Activated T-cell treated with anti-CD3 and anti-CD28 coated beads, Interleukin-2, amount 50 U/mL, for 24 hours (primary cell): ENCODE measurements around the gene NECTIN1.

Experiments used
- DNase-seq: peaks from one replicate; pipeline ENCODE4 v3.0.0-alpha.2; 2020
- H3K27ac Mint-ChIP-seq: 2 replicates; pipeline ENCODE4 v1.8.0; 2020; ENCODE audit warnings: mild to moderate bottlenecking, mixed read lengths
- H3K27me3 Mint-ChIP-seq: 2 replicates; pipeline ENCODE4 v1.8.0; 2020; ENCODE audit warnings: mixed read lengths
- H3K36me3 Mint-ChIP-seq: 2 replicates; pipeline ENCODE4 v1.8.0; 2020; ENCODE audit warnings: low read depth, mixed read lengths
- H3K4me1 Mint-ChIP-seq: 2 replicates; pipeline ENCODE4 v1.8.0; 2020; ENCODE audit warnings: low read depth, mixed read lengths
- H3K4me3 Mint-ChIP-seq: 2 replicates; pipeline ENCODE4 v1.8.0; 2020; ENCODE audit warnings: mild to moderate bottlenecking, moderate library complexity, mixed read lengths
- H3K9me3 Mint-ChIP-seq: 2 replicates; pipeline ENCODE4 v1.8.0; 2020; ENCODE audit warnings: mixed read lengths

The NECTIN1 gene

DNA sequence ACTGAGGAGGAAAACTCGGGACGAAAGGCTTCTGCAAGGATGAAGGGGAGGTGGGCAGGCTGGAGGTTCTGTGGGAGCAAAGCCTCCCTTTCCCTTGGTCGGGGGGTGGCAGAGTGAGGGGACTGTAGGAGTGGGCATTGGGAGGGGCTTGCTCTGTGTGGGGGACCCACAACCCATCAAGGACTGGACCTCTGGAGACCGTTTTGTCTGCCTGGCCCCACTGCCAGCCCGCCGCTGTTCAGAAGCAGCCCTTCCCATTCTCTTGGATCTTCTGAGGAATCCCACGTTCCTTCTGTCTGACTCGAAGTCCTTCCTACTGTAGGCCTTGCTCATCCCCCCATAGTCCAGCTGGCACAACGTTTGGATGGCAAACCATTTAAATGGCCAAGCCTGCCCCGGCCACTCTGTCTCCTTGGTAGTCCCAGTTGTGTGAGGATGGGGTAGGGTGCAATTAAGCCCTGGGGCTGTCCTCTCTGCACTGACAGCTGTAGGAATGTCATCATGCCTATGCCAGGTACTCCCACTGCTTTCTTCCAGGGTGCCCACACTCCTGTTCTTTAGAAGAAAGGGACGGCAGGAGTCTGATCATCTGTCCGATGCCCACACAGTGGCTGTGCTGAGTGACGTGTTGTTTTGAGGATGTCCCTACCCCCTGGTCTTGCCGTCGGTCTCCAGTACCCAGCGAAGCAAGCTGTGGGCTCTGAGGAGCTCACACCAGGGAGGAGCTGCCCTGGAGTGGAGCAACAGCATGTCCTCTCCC is 17.0 kb upstream of the NECTIN1 start:
- Mint-ChIP-seq H3K27ac (no peak overlapping the region), H3K36me3 (no peaks in the 10 kb centered on the region), H3K27me3 (peaks cover 69% of the 10 kb centered on the region), H3K4me1 (peaks cover 8% of the 10 kb centered on the region), H3K9me3 (no peaks in the 10 kb centered on the region), H3K4me3 (no peak overlapping the region)
- no peak for DNase-seq

DNA sequence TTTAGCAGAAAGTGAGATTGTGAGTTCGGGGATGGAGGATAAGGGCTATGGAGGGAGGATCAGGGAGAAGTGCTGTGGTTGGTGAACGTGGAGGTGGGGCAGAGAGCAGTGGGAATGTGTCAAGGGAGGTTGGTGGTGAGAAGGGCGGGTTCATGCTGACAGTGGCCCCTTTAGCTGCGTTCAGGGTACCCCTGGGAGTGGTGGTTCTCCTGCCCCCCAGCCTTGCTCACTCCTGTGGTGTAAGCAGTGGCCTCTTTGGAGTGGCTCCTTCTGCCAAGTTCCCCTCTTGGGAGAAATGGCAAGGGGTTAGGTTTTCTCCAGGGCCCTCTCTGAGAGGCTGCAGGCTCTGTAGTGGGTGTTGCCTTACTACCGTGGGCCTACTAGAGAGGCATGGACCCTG is 16.1 kb upstream of the NECTIN1 start:
- Mint-ChIP-seq H3K4me3 (no peak overlapping the region), H3K27ac (no peak overlapping the region), H3K36me3 (no peaks in the 10 kb centered on the region), H3K9me3 (no peaks in the 10 kb centered on the region), H3K4me1 (peaks cover 8% of the 10 kb centered on the region), H3K27me3 (peaks cover 71% of the 10 kb centered on the region)
- DNase-seq, result no peak

DNA sequence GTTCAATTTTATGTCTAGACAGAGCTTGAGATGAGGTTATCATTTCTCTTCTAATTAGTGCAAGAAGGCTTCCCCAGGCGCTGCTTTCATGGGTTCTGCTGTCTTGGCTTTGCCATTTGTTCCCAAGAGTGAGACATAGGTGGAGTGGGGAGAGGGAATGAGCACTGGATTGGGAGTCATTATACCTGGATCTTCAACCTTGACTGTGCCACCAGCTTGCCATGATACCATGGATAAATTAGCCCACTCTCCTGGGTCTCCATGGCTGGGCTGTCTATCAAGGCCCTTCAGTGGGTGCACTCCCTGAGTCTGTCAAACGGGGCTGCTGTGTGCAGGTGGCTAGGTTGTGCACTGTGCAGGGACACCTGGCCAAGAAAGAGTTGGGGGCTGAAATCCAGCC is 15.6 kb upstream of the NECTIN1 start:
- no peak for DNase-seq
- peaks cover 8% of the 10 kb centered on the region for H3K4me1 Mint-ChIP-seq
- no peaks in the 10 kb centered on the region for H3K9me3 Mint-ChIP-seq
- H3K27me3 Mint-ChIP-seq, result peaks cover 66% of the 10 kb centered on the region
- no peak overlapping the region for H3K27ac Mint-ChIP-seq
- H3K36me3 Mint-ChIP-seq, result no peaks in the 10 kb centered on the region
- no peak overlapping the region for H3K4me3 Mint-ChIP-seq

DNA sequence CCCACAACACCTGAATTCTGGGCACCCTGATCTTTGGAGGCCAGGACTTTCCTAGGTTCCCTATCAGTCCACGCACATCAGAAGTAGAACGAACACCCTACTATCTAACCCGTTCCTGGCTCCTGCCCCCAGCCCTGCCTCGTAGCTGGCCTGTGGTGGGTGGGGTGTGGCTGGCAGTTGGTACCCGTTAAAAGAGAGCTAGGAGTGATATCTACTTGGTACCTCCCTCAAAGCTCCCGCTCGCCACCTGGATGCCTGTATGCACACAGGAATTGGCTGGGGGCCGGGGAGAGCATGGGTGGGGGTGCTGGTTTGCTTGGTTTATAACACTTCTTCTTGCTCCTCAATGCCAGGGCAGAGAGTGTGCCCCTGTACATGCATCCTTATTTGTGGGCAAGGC is 14.0 kb upstream of the NECTIN1 start:
- H3K27me3 Mint-ChIP-seq, result peaks cover 61% of the 10 kb centered on the region
- no peak for DNase-seq
- no peaks in the 10 kb centered on the region for H3K36me3 Mint-ChIP-seq
- H3K27ac Mint-ChIP-seq, result no peak overlapping the region
- no peak overlapping the region for H3K4me3 Mint-ChIP-seq
- no peaks in the 10 kb centered on the region for H3K9me3 Mint-ChIP-seq
- H3K4me1 Mint-ChIP-seq, result peaks cover 8% of the 10 kb centered on the region

DNA sequence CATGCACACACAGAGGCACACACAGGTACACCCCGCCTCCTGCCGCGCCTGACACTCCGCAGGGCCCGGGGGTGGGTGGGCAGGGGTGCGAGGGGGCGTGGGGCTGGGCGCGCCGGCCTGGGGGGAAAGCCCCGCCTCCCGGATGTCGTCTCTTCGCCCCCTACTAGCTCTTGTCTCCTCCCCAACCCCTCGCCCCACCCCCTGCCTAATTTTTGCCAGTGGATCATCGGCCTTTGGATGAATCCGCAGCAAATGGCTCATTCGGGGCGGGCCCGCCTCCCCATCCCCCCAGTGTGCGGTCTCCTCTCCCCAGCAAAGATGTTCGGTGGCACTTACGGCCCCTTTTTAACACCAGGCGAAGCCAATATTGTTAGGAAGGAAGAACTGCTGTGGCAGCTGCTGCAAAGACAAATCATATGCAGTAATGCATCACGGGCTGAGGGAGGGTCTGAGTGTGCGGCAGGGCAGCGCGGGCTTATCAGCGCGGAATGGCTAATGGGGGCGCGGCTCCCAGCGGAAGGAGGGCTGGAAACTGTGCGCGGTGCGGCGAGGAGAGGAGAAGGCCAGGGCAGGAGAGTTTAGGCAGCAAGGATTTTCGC is 13.4 kb upstream of the NECTIN1 start:
- no peak overlapping the region for H3K27ac Mint-ChIP-seq
- peaks cover 59% of the 10 kb centered on the region for H3K27me3 Mint-ChIP-seq
- H3K4me3 Mint-ChIP-seq, result no peak overlapping the region
- H3K9me3 Mint-ChIP-seq, result no peaks in the 10 kb centered on the region
- H3K36me3 Mint-ChIP-seq, result no peaks in the 10 kb centered on the region
- DNase-seq, result peak; percentile 39
- peaks cover 8% of the 10 kb centered on the region for H3K4me1 Mint-ChIP-seq

DNA sequence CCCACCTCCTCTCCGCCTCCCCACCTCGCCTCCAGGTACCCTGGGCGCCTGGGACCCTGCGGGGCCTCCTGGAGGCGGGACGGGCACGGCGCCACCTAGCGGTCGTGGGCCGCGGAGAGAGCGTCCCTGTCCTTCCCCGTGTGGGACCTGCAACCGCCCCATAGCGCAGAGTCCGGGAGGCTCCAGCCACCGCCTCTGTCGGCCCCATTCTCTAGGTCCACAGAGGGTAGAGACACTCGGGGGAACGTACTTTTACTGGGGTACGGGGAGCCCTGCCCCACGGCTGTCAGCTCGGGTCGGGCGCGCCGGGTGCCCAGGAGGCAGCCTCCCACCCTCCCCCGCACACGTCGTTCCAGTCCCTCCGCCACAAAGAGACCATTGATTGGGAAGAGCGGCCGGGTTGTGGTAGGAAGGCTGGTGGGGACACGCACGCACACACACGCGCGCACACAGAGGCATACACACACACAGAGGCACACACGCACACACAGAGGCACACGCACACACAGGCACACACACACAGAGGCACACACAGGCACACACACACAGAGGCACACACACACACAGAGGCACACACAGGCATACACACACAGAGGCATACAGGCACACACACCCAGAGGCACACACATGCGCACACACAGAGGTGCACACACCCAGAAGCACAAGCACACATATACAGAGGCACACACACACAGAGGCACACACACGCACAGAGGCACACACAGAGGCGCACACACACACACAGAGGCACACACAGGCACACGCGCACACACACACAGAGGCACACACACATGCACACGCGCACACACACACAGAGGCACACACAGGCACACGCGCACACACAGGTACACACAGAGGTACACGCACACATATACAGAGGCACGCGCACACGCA is 12.6 kb upstream of the NECTIN1 start:
- peak; percentile 80 for DNase-seq
- Mint-ChIP-seq H3K9me3 (no peaks in the 10 kb centered on the region), H3K36me3 (no peaks in the 10 kb centered on the region), H3K4me3 (no peak overlapping the region), H3K27ac (no peak overlapping the region), H3K4me1 (peaks cover 8% of the 10 kb centered on the region), H3K27me3 (peaks cover 58% of the 10 kb centered on the region)

DNA sequence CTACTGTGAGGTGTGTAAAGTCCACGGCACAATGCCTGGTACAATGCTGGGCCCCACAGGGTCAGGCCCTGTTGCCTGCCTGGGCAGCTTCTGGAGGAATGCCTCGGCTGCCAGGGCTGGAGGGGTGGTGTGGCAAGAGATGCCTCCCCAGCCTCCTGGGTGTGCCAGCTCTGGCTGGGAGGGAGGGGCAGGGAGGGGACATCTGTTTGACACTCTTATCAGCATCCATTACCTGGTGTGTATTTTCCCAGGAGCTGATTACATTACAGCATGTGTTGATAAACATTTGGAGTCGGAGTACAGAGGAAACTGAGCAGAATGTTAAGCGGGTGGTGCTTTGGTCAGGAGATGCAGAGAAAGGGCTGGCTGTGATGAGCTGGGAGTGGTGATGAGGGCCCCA is 11.0 kb upstream of the NECTIN1 start:
- Mint-ChIP-seq H3K4me1 (peaks cover 8% of the 10 kb centered on the region), H3K4me3 (no peak overlapping the region), H3K36me3 (no peaks in the 10 kb centered on the region), H3K9me3 (no peaks in the 10 kb centered on the region), H3K27ac (no peak overlapping the region), H3K27me3 (peaks cover 59% of the 10 kb centered on the region)
- DNase-seq, result no peak

DNA sequence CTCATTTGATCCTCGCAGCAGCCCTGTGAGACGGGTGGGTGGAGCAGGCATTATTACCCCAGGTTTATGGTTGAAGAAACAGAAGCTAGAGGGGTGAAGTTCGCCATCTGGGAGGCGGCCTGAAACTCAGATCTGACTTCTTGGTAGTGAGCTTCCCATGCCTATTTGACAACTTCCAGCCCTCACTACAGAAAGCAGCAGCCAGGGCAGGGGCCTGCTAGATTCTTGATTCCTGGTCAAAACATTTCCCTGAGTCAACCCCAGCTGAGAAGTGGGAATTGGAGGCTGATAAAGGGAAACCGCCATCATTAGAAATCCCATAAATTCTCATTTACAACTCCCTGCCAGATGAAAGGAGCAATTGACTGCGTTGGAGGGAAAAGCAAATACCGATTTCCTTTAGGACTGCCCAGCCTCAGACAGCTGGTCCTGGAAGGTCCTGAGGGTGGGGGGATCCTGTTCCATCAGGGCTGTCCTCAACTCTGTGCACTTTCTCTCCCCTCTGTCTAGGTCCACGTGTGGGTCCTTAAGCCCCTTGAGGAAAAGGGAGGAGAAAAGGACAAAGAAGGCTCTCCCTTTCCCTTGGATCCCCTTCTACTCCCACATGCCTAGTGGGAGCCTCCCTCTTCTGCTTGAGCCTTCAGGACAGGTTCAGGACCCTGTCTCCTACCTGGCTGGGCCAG is 10.2 kb upstream of the NECTIN1 start:
- H3K27me3 Mint-ChIP-seq, result peaks cover 59% of the 10 kb centered on the region

DNA sequence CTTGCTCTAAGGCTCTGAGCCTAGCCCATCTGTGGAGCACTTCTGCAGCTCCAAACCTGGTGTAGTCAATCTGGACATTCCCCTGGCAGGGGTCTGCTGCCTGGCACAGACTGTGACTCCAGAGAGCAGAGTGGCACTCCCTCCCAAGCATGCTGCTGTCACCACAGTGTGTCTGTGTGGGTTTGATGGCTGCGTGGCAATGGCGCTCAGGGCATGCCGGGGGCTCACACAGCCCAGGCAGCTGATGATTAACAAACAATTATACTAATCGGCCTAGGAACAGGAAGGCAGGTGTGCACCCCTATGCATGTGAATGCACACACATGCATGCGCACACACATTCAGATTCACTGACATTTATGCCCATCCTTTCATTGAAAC is 9.0 kb upstream of the NECTIN1 start:
- Mint-ChIP-seq H3K9me3 (no peaks in the 10 kb centered on the region), H3K36me3 (no peaks in the 10 kb centered on the region), H3K4me1 (peaks cover 8% of the 10 kb centered on the region), H3K27me3 (peaks cover 57% of the 10 kb centered on the region), H3K27ac (no peak overlapping the region), H3K4me3 (no peak overlapping the region)
- no peak for DNase-seq

More for the DNA sequence above, 10.2 kb upstream of the NECTIN1 start:
- Mint-ChIP-seq H3K27ac (no peak overlapping the region), H3K9me3 (no peaks in the 10 kb centered on the region), H3K36me3 (no peaks in the 10 kb centered on the region), H3K4me1 (peaks cover 8% of the 10 kb centered on the region), H3K4me3 (no peak overlapping the region)
- no peak for DNase-seq

DNA sequence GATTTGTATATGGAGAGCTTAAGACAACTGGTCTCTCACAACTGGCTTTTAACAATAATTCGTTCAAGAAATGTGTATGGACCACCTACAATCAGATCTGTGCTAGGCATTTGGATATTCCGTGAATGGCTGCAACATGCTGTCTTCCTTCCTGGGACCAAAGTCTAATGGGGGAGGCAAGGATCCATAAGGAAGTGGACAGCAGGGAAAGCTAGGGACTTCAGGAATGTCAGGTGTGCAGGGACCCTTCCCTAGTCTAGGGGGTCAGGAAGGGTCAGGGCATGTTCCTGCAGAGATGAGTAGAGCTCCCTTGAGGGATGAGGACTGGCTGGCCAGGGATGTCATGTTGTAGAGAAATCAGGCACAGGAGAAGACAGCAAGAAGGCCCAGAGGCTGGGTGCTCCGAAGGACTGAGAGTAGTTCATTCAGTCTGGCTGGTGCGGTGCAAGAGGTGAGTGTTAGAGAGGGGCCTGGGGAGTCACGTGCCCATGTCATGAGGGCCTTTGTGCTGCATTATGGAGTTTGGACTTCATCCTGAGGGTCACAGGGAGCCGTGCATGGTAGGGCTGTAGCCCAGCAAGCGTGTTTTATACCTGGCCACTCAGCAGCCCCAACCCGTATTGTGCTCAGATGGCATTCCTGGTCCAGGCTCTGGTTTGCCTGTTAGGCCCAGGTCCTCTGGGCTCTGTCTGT is 8.5 kb upstream of the NECTIN1 start:
- peaks cover 51% of the 10 kb centered on the region for H3K27me3 Mint-ChIP-seq
- H3K36me3 Mint-ChIP-seq, result no peaks in the 10 kb centered on the region
- H3K9me3 Mint-ChIP-seq, result no peaks in the 10 kb centered on the region
- no peak overlapping the region for H3K4me3 Mint-ChIP-seq
- H3K4me1 Mint-ChIP-seq, result peaks cover 6% of the 10 kb centered on the region
- no peak overlapping the region for H3K27ac Mint-ChIP-seq
- no peak for DNase-seq

DNA sequence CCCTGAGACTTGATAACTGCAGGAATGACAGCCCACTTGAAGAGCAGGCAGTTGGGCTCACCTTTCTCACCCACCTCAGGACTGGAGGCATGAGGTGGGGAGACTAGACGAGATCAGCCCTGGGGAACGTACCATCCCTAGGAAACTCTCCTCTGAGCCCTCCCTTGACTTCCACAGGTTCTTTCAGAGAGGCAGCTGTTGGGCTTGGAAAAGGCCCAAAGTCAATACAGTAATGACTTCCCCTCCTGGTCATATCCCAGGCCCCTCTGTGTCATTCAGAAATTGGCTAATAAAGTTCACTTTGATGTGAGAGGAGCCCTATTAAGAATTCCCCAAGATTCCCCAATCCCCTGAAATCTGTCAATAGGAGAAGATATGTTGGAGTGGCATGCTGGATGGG is 5.8 kb upstream of the NECTIN1 start:
- Mint-ChIP-seq H3K27ac (no peak overlapping the region), H3K36me3 (no peaks in the 10 kb centered on the region), H3K4me1 (peaks cover 6% of the 10 kb centered on the region), H3K4me3 (no peak overlapping the region), H3K27me3 (peaks cover 51% of the 10 kb centered on the region), H3K9me3 (no peaks in the 10 kb centered on the region)
- DNase-seq, result no peak

DNA sequence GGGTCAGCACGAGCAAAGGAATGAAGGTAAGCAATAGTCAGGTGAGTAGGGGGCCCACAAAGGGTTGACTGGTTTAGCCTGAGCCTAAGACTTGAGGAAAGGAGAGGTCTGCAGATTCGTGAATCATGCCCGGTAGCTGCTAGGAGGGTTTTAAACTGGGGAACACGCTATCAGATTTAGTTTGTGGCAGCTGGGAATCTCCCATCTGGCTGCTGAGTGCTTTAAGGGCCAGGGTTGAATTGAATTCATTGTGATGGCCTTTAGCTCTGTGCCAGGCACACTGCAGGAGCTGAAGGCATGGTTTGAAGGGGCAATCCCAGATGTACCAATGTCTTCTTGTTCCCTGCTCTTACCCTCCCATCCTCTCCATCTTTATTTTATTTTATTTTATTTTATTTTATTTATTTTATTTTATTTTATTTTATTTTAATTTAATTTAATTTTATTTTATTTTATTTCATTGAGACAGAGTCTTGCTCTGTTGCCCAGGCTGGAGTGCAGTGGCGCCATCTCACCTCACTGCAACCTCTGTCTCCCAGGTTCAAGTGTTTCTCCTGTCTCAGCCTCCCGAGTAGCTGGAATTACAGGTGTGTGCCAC is 1.9 kb upstream of the NECTIN1 start:
- H3K36me3 Mint-ChIP-seq, result no peaks in the 10 kb centered on the region
- H3K27me3 Mint-ChIP-seq, result peaks cover 58% of the 10 kb centered on the region
- peaks cover 19% of the 10 kb centered on the region for H3K4me1 Mint-ChIP-seq
- no peak overlapping the region for H3K4me3 Mint-ChIP-seq
- no peaks in the 10 kb centered on the region for H3K9me3 Mint-ChIP-seq
- no peak for DNase-seq
- no peak overlapping the region for H3K27ac Mint-ChIP-seq

DNA sequence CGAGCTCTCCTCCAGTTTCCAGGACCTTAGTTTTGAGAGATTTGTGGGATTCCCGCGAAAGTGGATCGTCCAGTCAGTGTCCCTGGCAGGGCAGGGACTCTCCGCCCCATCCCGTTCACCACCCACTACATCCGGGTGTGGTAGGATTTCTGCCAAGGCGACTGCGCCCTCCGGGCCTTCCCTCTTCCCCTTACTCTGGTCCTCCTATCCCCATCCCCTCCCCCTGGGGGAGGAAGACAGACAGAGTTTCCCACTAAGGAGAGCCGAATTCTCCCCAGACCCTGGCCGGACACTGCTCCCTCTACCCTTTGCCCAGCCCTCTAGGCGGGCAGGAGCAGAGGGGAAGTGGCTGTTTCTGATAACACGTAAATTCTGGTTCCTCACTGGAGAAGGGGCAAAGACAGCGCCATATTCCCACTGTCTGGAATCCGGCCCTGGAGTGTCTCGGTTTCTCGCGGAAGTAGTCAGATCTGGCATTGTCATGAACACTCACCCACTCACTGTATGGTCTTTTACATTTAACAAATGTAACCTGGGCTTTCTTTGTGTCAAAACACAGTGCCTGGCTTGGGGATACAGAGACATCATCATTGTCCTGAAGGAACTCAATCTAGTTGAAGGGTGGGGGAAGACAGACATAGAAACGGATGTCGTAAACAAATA is 1.1 kb upstream of the NECTIN1 start:
- Mint-ChIP-seq H3K36me3 (no peaks in the 10 kb centered on the region), H3K9me3 (no peaks in the 10 kb centered on the region), H3K27me3 (peaks cover 52% of the 10 kb centered on the region), H3K27ac (no peak overlapping the region), H3K4me1 (peaks cover 19% of the 10 kb centered on the region), H3K4me3 (peak overlapping the region; percentile 73)
- DNase-seq, result no peak
